ENCODE results near the gene ANO6.
"Not testable (repeated sequence)": the region's sequence is repeated elsewhere in the genome, so short reads cannot be mapped to it uniquely, and the experiment has no call there.

ANO6 gene

DNA sequence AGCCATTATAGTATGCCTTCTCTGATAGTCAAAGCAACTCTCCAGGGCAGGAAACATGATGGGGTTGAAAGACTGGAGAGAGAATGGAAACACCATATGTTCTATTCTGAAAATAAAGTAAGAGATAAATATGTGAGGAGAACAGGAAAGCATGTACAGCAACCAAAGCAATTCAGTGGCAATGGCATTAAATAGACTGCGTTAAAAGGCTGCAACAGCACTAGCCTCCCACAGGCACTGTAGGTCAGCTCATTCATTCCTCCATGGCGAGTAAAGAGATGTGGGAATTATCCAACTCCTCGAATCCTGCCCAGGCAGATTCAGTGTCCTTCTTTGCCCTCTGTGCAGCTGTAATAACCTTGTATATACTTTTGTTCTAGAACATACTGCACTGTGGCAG, 43.8 kb downstream of the ANO6 start:
- no peak for DNase-seq (ENCODE audit: low spot score)
- in situ Hi-C loops (cut with MboI; ENCODE audit: low sequenced_read_pairs, unreplicated experiment) = no loop called here
- TF ChIP-seq, protein P1, sequence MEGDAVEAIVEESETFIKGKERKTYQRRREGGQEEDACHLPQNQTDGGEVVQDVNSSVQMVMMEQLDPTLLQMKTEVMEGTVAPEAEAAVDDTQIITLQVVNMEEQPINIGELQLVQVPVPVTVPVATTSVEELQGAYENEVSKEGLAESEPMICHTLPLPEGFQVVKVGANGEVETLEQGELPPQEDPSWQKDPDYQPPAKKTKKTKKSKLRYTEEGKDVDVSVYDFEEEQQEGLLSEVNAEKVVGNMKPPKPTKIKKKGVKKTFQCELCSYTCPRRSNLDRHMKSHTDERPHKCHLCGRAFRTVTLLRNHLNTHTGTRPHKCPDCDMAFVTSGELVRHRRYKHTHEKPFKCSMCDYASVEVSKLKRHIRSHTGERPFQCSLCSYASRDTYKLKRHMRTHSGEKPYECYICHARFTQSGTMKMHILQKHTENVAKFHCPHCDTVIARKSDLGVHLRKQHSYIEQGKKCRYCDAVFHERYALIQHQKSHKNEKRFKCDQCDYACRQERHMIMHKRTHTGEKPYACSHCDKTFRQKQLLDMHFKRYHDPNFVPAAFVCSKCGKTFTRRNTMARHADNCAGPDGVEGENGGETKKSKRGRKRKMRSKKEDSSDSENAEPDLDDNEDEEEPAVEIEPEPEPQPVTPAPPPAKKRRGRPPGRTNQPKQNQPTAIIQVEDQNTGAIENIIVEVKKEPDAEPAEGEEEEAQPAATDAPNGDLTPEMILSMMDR (IDR thresholded peaks at IDR 0.05; ENCODE audit: borderline replicate concordance, control extremely low read depth, extremely low read depth, insufficient read depth, missing control alignments) = no peak

DNA sequence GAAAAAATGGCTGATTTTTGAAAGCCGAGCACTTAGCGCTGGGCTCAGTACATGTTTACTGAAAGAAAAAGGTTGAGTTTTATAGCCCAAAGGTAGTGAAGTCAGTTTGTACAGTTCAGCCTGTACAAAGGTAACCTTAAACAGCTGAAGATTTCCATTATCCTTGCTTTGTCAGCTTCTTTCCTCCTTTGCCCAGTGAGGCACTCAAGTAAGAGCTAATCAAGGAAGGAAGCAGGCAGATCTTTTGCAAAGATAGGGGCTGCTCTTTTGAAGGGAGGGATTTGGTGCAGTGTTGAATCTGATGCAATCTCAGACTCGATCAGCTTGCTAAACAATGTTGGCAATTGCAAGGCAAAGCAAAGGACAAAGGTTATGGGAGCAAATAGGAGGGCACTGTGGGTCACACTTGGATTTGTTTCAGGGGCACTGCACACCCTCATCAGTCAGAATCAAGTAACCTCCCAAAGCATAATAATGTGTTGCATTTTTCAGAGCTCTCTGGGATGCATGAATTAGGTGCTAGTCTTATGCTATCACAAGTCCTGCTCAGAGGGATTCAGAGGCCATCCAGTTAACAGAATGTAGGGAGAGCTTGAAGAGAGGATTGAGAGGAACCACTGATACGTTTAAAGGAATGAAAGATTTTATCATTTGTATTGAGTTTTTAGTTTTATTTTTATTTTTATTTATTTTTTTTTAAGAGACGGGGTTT, 44.4 kb downstream of the ANO6 start:
- in situ Hi-C loops (cut with MboI; ENCODE audit: low sequenced_read_pairs, unreplicated experiment) = no loop called here
- DNase-seq (ENCODE audit: low spot score) = no peak
- TF ChIP-seq, protein P1 (IDR thresholded peaks at IDR 0.05; ENCODE audit: borderline replicate concordance, control extremely low read depth, extremely low read depth, insufficient read depth, missing control alignments) = no peak

DNA sequence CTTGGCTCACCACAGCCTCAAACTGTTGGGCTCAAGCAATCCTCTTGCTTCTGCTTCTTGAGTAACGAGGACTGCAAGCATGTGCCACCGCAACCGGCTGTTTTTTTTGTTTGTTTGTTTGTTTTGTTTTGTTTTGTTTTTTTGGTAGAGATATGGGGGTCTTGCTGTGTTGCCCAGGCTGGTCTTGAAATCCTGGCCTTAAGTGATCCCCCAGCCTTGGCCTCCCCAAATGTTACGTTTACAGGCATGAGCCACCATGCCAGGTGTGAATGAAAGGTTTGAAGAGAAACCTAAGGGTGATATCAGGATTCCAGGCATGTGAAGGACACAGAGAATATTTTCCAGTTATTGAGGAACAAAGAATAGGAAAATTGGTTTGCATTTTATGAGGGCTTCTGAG, 45.0 kb downstream of the ANO6 start:
- TF ChIP-seq, protein P1 (IDR thresholded peaks at IDR 0.05; ENCODE audit: borderline replicate concordance, control extremely low read depth, extremely low read depth, insufficient read depth, missing control alignments) = no peak
- no peak for DNase-seq (ENCODE audit: low spot score)
- in situ Hi-C loops (cut with MboI; ENCODE audit: low sequenced_read_pairs, unreplicated experiment) = no loop called here

DNA sequence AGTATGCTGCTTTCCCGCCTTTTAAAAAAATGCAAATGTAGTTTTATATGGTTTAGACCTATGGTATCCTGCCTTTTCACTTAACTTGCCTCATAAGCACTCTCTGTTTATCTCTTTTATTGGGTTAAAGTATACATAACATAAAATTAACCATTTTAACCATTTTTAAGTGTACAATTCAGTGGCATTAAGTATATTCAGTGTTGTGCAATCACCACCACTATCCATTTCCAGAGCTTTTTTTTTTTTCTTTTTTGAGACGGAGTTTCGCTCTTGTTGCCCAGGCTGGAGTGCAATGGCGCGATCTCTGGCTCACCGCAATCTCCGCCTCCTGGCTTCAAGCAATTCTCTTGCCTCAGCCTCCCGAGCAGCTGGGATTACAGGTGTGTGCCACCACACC, 46.3 kb downstream of the ANO6 start:
- DNase-seq (ENCODE audit: low spot score); in situ Hi-C loops (cut with MboI; ENCODE audit: low sequenced_read_pairs, unreplicated experiment): not testable (repeated sequence)

DNA sequence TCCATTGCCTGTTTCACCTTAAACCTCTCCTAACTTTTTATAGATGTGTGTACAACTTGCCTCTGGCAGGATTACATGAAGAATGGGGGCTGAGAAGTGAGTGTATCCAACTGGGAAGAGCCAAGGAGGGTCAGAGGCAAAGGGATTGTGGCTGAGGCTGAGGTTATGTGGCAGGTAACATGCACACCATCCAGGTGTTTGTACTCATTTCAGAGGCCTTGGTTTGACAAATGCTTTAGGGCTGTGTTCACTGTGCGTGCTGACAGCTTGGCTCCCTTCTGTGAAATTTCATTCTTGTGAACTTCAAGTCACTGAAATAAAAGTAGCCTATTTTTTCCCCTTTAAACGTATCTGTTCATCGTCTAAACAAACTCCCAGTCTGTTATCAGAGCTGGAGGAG, 47.7 kb downstream of the ANO6 start:
- in situ Hi-C loops (cut with MboI; ENCODE audit: low sequenced_read_pairs, unreplicated experiment) = no loop called here
- TF ChIP-seq, protein P1 (IDR thresholded peaks at IDR 0.05; ENCODE audit: borderline replicate concordance, control extremely low read depth, extremely low read depth, insufficient read depth, missing control alignments) = no peak

DNA sequence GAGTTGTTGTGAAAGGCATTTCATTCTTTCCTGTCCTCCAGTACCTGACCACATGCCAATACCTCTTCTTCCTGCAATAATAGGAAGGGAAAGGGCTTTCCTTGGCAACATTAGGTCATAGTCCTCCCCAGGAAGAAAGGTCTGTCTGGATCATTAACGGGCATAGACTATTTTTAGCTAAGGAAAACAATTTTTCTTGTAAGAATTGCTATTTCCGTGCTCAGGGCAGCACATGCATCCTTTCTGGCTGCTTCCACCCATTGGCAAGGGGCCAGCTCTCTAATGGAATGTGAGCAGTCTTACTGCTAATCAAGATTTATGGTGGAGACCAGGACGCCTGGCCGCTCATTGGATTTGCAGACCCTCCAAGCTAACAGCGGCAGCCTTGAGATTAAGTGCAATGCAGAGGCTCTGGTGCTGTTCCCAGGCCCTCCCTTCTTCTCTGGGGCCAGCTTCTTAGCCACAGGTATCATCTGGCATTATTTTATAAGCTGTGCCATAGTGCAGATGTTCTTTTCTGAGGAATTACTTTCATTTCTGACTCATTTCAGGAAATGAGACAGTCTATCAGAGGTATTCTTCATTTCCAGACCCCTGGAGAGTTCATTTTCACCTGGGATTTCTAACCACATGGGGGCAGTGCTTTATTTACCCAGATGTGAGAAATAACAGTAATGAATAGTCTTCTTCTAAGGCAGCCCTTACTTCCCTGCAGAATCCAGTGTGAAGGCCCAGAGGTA, 52.9 kb downstream of the ANO6 start:
- TF ChIP-seq, protein P1 (IDR thresholded peaks at IDR 0.05; ENCODE audit: borderline replicate concordance, control extremely low read depth, extremely low read depth, insufficient read depth, missing control alignments) = peak; percentile 17
- in situ Hi-C loops (cut with MboI; ENCODE audit: low sequenced_read_pairs, unreplicated experiment) = no loop called here
- peak; percentile 17 for DNase-seq (ENCODE audit: low spot score)

More for the DNA sequence above, 47.7 kb downstream of the ANO6 start:
- no peak for DNase-seq (ENCODE audit: low spot score)

DNA sequence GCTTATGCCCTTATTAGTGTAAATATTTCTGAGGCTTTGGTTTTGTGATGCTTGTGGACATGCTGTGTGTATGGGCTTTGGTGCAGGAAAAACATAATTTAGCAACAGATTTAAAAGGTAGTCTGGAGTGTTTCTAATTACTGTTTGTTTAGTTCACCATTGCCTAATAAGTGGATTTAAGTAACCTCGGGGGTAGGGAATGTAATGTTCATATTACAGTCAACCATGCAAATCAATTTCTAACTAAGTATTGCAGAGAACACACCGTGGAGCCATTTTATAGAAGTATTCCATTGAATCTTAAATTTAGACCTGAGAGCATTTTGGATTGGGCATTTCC, 53.5 kb downstream of the ANO6 start:
- in situ Hi-C loops (cut with MboI; ENCODE audit: low sequenced_read_pairs, unreplicated experiment) = no loop called here
- TF ChIP-seq, protein P1 (IDR thresholded peaks at IDR 0.05; ENCODE audit: borderline replicate concordance, control extremely low read depth, extremely low read depth, insufficient read depth, missing control alignments) = no peak
- DNase-seq (ENCODE audit: low spot score) = no peak
